HepG2 (cell line): Measurements from ENCODE around the gene CNTFR. TPM values are rescaled to one million over a fixed set of nuclear protein-coding genes. Genes with fewer than 3 reads are reported as not detected.

Source experiments
- KLF11 ChIP-seq: IDR thresholded peaks from 2 replicates; pipeline ENCODE4 v1.6.1; 2016; ENCODE audit warnings: missing compliant biosample characterization
- KMT2A ChIP-seq: sonication (generic); formaldehyde crosslinking; IDR thresholded peaks from 2 replicates; pipeline ENCODE4 v1.4.0; 2020; ENCODE audit warnings: missing genetic modification reagents
- NFKBIZ ChIP-seq: IDR thresholded peaks from 2 replicates; pipeline ENCODE4 v1.6.1; 2018; ENCODE audit warnings: missing genetic modification reagents, missing compliant biosample characterization
- RARA ChIP-seq: IDR thresholded peaks from 2 replicates; pipeline ENCODE4 v1.6.1; 2016; ENCODE audit warnings: missing genetic modification reagents, missing compliant biosample characterization
- ZBTB8A ChIP-seq: sonication (generic); formaldehyde crosslinking; IDR thresholded peaks from 2 replicates; pipeline ENCODE4 v1.4.0; 2020; ENCODE audit warnings: mild to moderate bottlenecking, low read depth, missing genetic modification reagents, borderline replicate concordance
- ZFP90 ChIP-seq: sonication (generic); formaldehyde crosslinking; IDR thresholded peaks from 2 replicates; pipeline ENCODE4 v1.8.0; 2022; ENCODE audit warnings: missing genetic modification reagents, mild to moderate bottlenecking, inconsistent platforms, borderline replicate concordance
- ZNF232 ChIP-seq: sonication (generic); formaldehyde crosslinking; IDR thresholded peaks from 2 replicates; pipeline ENCODE4 v1.4.0; 2020; ENCODE audit warnings: missing genetic modification reagents, borderline replicate concordance
- polyA plus RNA-seq, 8 experiments: library from polyadenylated mRNA; depleted of rRNA in 3 of 8; stranded (reverse) in 7 of 8; unstranded in 1 of 8; fragments of >200 nt; fragmentation: Illumina TruSeq in 4 of 8; extraction: Trizol in 4 of 8; gene quantifications; 2 replicates each; pipeline versions ENCODE4 v1.2.1 to v1.2.3, GENCODE V29; 2011 to 2016; ENCODE audit warnings: low read depth in 4 of 8, missing spikeins in 1 of 8, mixed read lengths in 1 of 8; ENCODE audit not compliant: insufficient read depth in 1 of 8
- total RNA-seq, 5 experiments: library from RNA; depleted of rRNA; stranded (reverse); fragments of >200 nt; fragmentation: Illumina TruSeq; extraction: Trizol; gene quantifications; 2 replicates each; pipeline ENCODE4 v1.2.3, GENCODE V29; 2016; ENCODE audit warnings: low read depth in 1 of 5
- TF ChIP-seq, protein P1 (sequence below): sonication (generic); formaldehyde crosslinking; IDR thresholded peaks from 2 replicates; pipeline ENCODE4 v1.4.0; 2020; ENCODE audit warnings: mild to moderate bottlenecking, missing genetic modification reagents
- TF ChIP-seq, protein P2 (sequence below): sonication (generic); formaldehyde crosslinking; IDR thresholded peaks from 2 replicates; pipeline ENCODE4 v1.4.0; 2020; ENCODE audit warnings: missing genetic modification reagents
- TF ChIP-seq, protein P3 (sequence below), 2 experiments: IDR thresholded peaks; 2 replicates each; pipeline ENCODE4 v1.6.1; 2011 to 2012; ENCODE audit warnings: low read length in 2 of 2, borderline replicate concordance in 1 of 2, low read depth in 1 of 2, mild to moderate bottlenecking in 1 of 2, moderate library complexity in 1 of 2
- TF ChIP-seq, protein P4 (sequence below): sonication (generic); formaldehyde crosslinking; IDR thresholded peaks from 2 replicates; pipeline ENCODE4 v1.9.0; 2022; ENCODE audit warnings: missing genetic modification reagents, mild to moderate bottlenecking, borderline replicate concordance

CNTFR gene
- total and polyA plus RNA-seq, 2 of the 13 experiments (the other 11 are each of a cell fraction or from before 2014, with no cell fraction given), result not detected

DNA sequence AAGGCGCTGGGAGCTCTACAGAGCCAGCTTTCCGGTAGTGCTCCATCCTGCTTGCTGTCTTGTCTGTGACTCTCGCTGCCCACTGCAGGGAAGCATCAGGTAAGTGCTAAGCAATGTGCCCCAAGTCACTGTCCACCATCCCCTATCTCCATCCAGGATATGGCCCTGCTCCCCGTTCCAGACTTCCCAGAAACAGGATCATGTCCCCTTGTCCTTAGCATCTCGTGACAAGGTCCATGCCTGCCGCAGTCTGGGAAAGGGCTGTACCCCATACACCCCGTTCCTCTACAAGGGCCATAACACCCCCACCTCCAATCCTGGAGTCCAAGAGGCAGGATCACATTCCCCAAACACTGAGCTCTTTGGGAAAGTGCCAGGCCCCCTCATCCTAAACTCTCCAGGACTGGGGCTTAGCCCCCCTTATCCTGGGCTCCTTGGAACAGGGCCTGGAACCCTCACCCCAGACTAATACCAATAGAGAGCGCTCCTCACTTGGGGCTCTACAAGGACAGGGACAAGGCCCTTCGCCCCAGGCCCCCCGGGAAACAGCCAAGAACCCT lies 21.8 kb upstream of the CNTFR start (continued):
- TF ChIP-seq, protein P1, sequence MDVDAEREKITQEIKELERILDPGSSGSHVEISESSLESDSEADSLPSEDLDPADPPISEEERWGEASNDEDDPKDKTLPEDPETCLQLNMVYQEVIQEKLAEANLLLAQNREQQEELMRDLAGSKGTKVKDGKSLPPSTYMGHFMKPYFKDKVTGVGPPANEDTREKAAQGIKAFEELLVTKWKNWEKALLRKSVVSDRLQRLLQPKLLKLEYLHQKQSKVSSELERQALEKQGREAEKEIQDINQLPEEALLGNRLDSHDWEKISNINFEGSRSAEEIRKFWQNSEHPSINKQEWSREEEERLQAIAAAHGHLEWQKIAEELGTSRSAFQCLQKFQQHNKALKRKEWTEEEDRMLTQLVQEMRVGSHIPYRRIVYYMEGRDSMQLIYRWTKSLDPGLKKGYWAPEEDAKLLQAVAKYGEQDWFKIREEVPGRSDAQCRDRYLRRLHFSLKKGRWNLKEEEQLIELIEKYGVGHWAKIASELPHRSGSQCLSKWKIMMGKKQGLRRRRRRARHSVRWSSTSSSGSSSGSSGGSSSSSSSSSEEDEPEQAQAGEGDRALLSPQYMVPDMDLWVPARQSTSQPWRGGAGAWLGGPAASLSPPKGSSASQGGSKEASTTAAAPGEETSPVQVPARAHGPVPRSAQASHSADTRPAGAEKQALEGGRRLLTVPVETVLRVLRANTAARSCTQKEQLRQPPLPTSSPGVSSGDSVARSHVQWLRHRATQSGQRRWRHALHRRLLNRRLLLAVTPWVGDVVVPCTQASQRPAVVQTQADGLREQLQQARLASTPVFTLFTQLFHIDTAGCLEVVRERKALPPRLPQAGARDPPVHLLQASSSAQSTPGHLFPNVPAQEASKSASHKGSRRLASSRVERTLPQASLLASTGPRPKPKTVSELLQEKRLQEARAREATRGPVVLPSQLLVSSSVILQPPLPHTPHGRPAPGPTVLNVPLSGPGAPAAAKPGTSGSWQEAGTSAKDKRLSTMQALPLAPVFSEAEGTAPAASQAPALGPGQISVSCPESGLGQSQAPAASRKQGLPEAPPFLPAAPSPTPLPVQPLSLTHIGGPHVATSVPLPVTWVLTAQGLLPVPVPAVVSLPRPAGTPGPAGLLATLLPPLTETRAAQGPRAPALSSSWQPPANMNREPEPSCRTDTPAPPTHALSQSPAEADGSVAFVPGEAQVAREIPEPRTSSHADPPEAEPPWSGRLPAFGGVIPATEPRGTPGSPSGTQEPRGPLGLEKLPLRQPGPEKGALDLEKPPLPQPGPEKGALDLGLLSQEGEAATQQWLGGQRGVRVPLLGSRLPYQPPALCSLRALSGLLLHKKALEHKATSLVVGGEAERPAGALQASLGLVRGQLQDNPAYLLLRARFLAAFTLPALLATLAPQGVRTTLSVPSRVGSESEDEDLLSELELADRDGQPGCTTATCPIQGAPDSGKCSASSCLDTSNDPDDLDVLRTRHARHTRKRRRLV (CRISPR knock-in tag), result 0 out of 2 replicates have a peak, but pooled peaks have one; percentile 9
- TF ChIP-seq ZFP90 (CRISPR knock-in tag) (0 out of 2 replicates have a peak, but pooled peaks have one; percentile 40), NFKBIZ (0 out of 2 replicates have a peak, but pooled peaks have one; percentile 17), KMT2A (CRISPR knock-in tag) (peak; percentile 4; the same call in 1 of the 2 replicates), KLF11 (0 out of 2 replicates have a peak, but pooled peaks have one; percentile 14), RARA (CRISPR knock-in tag) (no peak), ZNF232 (CRISPR knock-in tag) (peak; percentile 4; the same call in 1 of the 2 replicates), ZBTB8A (CRISPR knock-in tag) (no peak)
- TF ChIP-seq, protein P2, sequence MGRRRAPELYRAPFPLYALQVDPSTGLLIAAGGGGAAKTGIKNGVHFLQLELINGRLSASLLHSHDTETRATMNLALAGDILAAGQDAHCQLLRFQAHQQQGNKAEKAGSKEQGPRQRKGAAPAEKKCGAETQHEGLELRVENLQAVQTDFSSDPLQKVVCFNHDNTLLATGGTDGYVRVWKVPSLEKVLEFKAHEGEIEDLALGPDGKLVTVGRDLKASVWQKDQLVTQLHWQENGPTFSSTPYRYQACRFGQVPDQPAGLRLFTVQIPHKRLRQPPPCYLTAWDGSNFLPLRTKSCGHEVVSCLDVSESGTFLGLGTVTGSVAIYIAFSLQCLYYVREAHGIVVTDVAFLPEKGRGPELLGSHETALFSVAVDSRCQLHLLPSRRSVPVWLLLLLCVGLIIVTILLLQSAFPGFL (CRISPR knock-in tag), result 0 out of 2 replicates have a peak, but pooled peaks have one; percentile 24
- TF ChIP-seq, protein P3, sequence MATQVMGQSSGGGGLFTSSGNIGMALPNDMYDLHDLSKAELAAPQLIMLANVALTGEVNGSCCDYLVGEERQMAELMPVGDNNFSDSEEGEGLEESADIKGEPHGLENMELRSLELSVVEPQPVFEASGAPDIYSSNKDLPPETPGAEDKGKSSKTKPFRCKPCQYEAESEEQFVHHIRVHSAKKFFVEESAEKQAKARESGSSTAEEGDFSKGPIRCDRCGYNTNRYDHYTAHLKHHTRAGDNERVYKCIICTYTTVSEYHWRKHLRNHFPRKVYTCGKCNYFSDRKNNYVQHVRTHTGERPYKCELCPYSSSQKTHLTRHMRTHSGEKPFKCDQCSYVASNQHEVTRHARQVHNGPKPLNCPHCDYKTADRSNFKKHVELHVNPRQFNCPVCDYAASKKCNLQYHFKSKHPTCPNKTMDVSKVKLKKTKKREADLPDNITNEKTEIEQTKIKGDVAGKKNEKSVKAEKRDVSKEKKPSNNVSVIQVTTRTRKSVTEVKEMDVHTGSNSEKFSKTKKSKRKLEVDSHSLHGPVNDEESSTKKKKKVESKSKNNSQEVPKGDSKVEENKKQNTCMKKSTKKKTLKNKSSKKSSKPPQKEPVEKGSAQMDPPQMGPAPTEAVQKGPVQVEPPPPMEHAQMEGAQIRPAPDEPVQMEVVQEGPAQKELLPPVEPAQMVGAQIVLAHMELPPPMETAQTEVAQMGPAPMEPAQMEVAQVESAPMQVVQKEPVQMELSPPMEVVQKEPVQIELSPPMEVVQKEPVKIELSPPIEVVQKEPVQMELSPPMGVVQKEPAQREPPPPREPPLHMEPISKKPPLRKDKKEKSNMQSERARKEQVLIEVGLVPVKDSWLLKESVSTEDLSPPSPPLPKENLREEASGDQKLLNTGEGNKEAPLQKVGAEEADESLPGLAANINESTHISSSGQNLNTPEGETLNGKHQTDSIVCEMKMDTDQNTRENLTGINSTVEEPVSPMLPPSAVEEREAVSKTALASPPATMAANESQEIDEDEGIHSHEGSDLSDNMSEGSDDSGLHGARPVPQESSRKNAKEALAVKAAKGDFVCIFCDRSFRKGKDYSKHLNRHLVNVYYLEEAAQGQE (IDR thresholded peaks at IDR 0.05; ENCODE audit: borderline replicate concordance in 1 of 2, low read depth in 1 of 2, low read length in 2 of 2), result 0 out of 4 replicates have a peak, but pooled peaks of 1 of the 2 experiments have one; percentile 0
- TF ChIP-seq, protein P4, sequence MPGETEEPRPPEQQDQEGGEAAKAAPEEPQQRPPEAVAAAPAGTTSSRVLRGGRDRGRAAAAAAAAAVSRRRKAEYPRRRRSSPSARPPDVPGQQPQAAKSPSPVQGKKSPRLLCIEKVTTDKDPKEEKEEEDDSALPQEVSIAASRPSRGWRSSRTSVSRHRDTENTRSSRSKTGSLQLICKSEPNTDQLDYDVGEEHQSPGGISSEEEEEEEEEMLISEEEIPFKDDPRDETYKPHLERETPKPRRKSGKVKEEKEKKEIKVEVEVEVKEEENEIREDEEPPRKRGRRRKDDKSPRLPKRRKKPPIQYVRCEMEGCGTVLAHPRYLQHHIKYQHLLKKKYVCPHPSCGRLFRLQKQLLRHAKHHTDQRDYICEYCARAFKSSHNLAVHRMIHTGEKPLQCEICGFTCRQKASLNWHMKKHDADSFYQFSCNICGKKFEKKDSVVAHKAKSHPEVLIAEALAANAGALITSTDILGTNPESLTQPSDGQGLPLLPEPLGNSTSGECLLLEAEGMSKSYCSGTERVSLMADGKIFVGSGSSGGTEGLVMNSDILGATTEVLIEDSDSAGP, result 0 out of 2 replicates have a peak, but pooled peaks have one; percentile 14
